HepG2 (cell line): Measurements from ENCODE around the gene RAB33B.
"Not testable (repeated sequence)": the region's sequence is repeated elsewhere in the genome, so short reads cannot be mapped to it uniquely, and the experiment has no call there.

Experiments
- NCOA5 ChIP-seq: sonication (generic); formaldehyde crosslinking; IDR thresholded peaks from 2 replicates; pipeline ENCODE4 v1.4.0; 2020; ENCODE audit warnings: missing genetic modification reagents
- POLR2A ChIP-seq, 2 experiments: IDR thresholded peaks; 2 replicates each; pipeline ENCODE4 v1.6.1; 2011; ENCODE audit warnings: low read depth in 2 of 2, low read length in 2 of 2, mild to moderate bottlenecking in 1 of 2, moderate library complexity in 1 of 2; ENCODE audit not compliant: insufficient read depth in 1 of 2
- POLR2AphosphoS5 ChIP-seq: IDR thresholded peaks from 2 replicates; pipeline ENCODE4 v1.6.1; 2012; ENCODE audit warnings: low read depth, low read length
- TBL1XR1 ChIP-seq: fragments of 150-350 bp; IDR thresholded peaks from 2 replicates; pipeline ENCODE4 v1.6.1; 2014; ENCODE audit warnings: borderline replicate concordance, low read length; ENCODE audit not compliant: partially characterized antibody
- TBP ChIP-seq: sonication (generic); formaldehyde crosslinking; IDR thresholded peaks from 2 replicates; pipeline ENCODE4 v1.5.0; 2020; ENCODE audit warnings: missing genetic modification reagents
- TF ChIP-seq, protein P1 (sequence below): sonication (generic); formaldehyde crosslinking; IDR thresholded peaks from 2 replicates; pipeline ENCODE4 v1.4.0; 2020; ENCODE audit warnings: missing genetic modification reagents
- TF ChIP-seq, protein P2 (sequence below): IDR thresholded peaks from 2 replicates; pipeline ENCODE4 v1.6.1; 2012; ENCODE audit warnings: inconsistent platforms
- TF ChIP-seq, protein P3 (sequence below): fragments of 450-650 bp; IDR thresholded peaks from 2 replicates; pipeline ENCODE4 v1.6.1; 2016
- TF ChIP-seq, protein P4 (sequence below): sonication (generic); formaldehyde crosslinking; IDR thresholded peaks from 2 replicates; pipeline ENCODE4 v1.5.0; 2020; ENCODE audit warnings: mild to moderate bottlenecking, missing genetic modification reagents, moderate library complexity
- TF ChIP-seq, protein P5 (sequence below): sonication (generic); formaldehyde crosslinking; IDR thresholded peaks from 2 replicates; pipeline ENCODE4 v1.4.0; 2020; ENCODE audit warnings: missing genetic modification reagents, low read depth, mild to moderate bottlenecking, borderline replicate concordance
- TF ChIP-seq, protein P6 (sequence below): sonication (generic); formaldehyde crosslinking; IDR thresholded peaks from 2 replicates; pipeline ENCODE4 v1.9.0; 2021; ENCODE audit warnings: missing genetic modification reagents, borderline replicate concordance

DNA sequence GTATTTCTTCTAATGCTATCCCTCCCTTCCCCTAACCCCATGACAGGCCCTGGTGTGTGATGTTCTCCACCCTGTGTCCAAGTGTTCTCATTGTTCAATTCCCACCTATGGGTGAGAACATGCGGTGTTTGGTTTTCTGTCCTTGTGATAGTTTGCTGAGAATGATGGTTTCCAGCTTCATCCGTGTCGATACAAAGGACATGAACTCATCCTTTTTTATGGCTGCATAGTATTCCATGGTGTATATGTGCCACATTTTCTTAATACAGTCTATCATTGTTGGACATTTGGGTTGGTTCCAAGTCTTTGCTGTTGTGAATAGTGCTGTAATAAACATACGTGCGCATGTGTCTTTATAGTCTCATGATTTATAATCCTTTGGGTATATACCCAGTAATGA is 10.6 kb downstream of the RAB33B start:
- TF ChIP-seq, protein P1, sequence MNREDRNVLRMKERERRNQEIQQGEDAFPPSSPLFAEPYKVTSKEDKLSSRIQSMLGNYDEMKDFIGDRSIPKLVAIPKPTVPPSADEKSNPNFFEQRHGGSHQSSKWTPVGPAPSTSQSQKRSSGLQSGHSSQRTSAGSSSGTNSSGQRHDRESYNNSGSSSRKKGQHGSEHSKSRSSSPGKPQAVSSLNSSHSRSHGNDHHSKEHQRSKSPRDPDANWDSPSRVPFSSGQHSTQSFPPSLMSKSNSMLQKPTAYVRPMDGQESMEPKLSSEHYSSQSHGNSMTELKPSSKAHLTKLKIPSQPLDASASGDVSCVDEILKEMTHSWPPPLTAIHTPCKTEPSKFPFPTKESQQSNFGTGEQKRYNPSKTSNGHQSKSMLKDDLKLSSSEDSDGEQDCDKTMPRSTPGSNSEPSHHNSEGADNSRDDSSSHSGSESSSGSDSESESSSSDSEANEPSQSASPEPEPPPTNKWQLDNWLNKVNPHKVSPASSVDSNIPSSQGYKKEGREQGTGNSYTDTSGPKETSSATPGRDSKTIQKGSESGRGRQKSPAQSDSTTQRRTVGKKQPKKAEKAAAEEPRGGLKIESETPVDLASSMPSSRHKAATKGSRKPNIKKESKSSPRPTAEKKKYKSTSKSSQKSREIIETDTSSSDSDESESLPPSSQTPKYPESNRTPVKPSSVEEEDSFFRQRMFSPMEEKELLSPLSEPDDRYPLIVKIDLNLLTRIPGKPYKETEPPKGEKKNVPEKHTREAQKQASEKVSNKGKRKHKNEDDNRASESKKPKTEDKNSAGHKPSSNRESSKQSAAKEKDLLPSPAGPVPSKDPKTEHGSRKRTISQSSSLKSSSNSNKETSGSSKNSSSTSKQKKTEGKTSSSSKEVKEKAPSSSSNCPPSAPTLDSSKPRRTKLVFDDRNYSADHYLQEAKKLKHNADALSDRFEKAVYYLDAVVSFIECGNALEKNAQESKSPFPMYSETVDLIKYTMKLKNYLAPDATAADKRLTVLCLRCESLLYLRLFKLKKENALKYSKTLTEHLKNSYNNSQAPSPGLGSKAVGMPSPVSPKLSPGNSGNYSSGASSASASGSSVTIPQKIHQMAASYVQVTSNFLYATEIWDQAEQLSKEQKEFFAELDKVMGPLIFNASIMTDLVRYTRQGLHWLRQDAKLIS (CRISPR knock-in tag) = not testable (repeated sequence)
- TF ChIP-seq, protein P2, sequence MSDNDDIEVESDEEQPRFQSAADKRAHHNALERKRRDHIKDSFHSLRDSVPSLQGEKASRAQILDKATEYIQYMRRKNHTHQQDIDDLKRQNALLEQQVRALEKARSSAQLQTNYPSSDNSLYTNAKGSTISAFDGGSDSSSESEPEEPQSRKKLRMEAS = not testable (repeated sequence)
- TF ChIP-seq, protein P3, sequence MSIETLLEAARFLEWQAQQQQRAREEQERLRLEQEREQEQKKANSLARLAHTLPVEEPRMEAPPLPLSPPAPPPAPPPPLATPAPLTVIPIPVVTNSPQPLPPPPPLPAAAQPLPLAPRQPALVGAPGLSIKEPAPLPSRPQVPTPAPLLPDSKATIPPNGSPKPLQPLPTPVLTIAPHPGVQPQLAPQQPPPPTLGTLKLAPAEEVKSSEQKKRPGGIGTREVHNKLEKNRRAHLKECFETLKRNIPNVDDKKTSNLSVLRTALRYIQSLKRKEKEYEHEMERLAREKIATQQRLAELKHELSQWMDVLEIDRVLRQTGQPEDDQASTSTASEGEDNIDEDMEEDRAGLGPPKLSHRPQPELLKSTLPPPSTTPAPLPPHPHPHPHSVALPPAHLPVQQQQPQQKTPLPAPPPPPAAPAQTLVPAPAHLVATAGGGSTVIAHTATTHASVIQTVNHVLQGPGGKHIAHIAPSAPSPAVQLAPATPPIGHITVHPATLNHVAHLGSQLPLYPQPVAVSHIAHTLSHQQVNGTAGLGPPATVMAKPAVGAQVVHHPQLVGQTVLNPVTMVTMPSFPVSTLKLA = not testable (repeated sequence)
- TF ChIP-seq NCOA5; TBL1XR1; POLR2A (IDR thresholded peaks at IDR 0.05; ENCODE audit: insufficient read depth in 1 of 2, low read depth in 2 of 2, low read length in 2 of 2); POLR2AphosphoS5; TBP (CRISPR knock-in tag): not testable (repeated sequence)
- TF ChIP-seq, protein P4, sequence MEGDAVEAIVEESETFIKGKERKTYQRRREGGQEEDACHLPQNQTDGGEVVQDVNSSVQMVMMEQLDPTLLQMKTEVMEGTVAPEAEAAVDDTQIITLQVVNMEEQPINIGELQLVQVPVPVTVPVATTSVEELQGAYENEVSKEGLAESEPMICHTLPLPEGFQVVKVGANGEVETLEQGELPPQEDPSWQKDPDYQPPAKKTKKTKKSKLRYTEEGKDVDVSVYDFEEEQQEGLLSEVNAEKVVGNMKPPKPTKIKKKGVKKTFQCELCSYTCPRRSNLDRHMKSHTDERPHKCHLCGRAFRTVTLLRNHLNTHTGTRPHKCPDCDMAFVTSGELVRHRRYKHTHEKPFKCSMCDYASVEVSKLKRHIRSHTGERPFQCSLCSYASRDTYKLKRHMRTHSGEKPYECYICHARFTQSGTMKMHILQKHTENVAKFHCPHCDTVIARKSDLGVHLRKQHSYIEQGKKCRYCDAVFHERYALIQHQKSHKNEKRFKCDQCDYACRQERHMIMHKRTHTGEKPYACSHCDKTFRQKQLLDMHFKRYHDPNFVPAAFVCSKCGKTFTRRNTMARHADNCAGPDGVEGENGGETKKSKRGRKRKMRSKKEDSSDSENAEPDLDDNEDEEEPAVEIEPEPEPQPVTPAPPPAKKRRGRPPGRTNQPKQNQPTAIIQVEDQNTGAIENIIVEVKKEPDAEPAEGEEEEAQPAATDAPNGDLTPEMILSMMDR = not testable (repeated sequence)
- TF ChIP-seq, protein P5, sequence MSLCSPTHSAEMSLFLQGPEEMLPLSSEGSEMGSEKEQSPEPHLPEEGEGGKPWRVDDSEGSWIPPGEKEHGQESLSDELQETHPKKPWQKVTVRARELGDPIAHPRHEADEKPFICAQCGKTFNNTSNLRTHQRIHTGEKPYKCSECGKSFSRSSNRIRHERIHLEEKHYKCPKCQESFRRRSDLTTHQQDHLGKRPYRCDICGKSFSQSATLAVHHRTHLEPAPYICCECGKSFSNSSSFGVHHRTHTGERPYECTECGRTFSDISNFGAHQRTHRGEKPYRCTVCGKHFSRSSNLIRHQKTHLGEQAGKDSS = not testable (repeated sequence)
- TF ChIP-seq, protein P6, sequence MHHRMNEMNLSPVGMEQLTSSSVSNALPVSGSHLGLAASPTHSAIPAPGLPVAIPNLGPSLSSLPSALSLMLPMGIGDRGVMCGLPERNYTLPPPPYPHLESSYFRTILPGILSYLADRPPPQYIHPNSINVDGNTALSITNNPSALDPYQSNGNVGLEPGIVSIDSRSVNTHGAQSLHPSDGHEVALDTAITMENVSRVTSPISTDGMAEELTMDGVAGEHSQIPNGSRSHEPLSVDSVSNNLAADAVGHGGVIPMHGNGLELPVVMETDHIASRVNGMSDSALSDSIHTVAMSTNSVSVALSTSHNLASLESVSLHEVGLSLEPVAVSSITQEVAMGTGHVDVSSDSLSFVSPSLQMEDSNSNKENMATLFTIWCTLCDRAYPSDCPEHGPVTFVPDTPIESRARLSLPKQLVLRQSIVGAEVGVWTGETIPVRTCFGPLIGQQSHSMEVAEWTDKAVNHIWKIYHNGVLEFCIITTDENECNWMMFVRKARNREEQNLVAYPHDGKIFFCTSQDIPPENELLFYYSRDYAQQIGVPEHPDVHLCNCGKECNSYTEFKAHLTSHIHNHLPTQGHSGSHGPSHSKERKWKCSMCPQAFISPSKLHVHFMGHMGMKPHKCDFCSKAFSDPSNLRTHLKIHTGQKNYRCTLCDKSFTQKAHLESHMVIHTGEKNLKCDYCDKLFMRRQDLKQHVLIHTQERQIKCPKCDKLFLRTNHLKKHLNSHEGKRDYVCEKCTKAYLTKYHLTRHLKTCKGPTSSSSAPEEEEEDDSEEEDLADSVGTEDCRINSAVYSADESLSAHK = not testable (repeated sequence)
